Smooth muscle cell (in vitro differentiated cells): ENCODE measurements around the gene LRP2. TPM values are rescaled to one million over a fixed set of nuclear protein-coding genes. Genes with fewer than 3 reads are reported as not detected.

ENCODE experiments used
- DNase-seq: peaks from one replicate; lab custom pipeline; 2025; ENCODE audit not compliant: unreplicated experiment; lab: John Stamatoyannopoulos, UW
- H2AFZ ChIP-seq: fragments of 200-600 bp; sonication (generic); 2 replicates; pipeline ENCODE4 v1.6.0; 2016; ENCODE audit warnings: antibody characterized with exemption, low read depth, mild to moderate bottlenecking
- H3F3A ChIP-seq: fragments of 200-600 bp; sonication (generic); 2 replicates; pipeline ENCODE4 v1.6.0; 2017; ENCODE audit warnings: antibody characterized with exemption, low read depth
- H3K27ac ChIP-seq: fragments of 200-600 bp; sonication (generic); 2 replicates; pipeline ENCODE4 v1.5.1; 2016; ENCODE audit warnings: low read depth, mild to moderate bottlenecking
- H3K27me3 ChIP-seq: fragments of 200-600 bp; sonication (generic); 2 replicates; pipeline ENCODE4 v1.6.1; 2016; ENCODE audit warnings: low read depth, mild to moderate bottlenecking
- H3K36me3 ChIP-seq: fragments of 200-600 bp; sonication (generic); 2 replicates; pipeline ENCODE4 v1.5.1; 2016; ENCODE audit warnings: low read depth
- H3K4me1 ChIP-seq: fragments of 200-600 bp; sonication (generic); 2 replicates; pipeline ENCODE4 v1.5.1; 2016; ENCODE audit warnings: low read depth
- H3K4me2 ChIP-seq: fragments of 200-600 bp; sonication (generic); 2 replicates; pipeline ENCODE4 v1.6.0; 2016; ENCODE audit warnings: mild to moderate bottlenecking
- H3K4me3 ChIP-seq: fragments of 200-600 bp; sonication (generic); 2 replicates; pipeline ENCODE4 v1.5.1; 2016; ENCODE audit warnings: mild to moderate bottlenecking
- H3K79me2 ChIP-seq: fragments of 200-600 bp; sonication (generic); 2 replicates; pipeline ENCODE4 v1.6.0; 2016; ENCODE audit warnings: low read depth, mild to moderate bottlenecking
- H3K9ac ChIP-seq: fragments of 200-600 bp; sonication (generic); 2 replicates; pipeline ENCODE4 v1.6.0; 2016; ENCODE audit warnings: low read depth
- H3K9me3 ChIP-seq: fragments of 200-600 bp; sonication (generic); replicated peaks from 2 replicates; pipeline ENCODE4 v1.5.1; 2016; ENCODE audit warnings: low read depth
- H4K20me1 ChIP-seq: fragments of 200-600 bp; sonication (generic); 2 replicates; pipeline ENCODE4 v1.6.0; 2016; ENCODE audit warnings: low read depth
- WGBS: methylation state at CpG from one replicate; pipeline ENCODE4 v1.1.7; 2016; ENCODE audit warnings: low lambda C conversion rate; 5-methylcytosine and 5-hydroxymethylcytosine counted together
- polyA plus RNA-seq: library from polyadenylated mRNA; unstranded; fragments of >200 nt; fragmentation: Nextera tagmentation; extraction: Ambion mirVana; gene quantifications from 2 replicates; pipeline ENCODE4 v1.2.1, GENCODE V29; 2016
- total RNA-seq: library from RNA; depleted of rRNA; stranded (reverse); fragments of >200 nt; gene quantifications from 2 replicates; pipeline ENCODE4 v1.2.3, GENCODE V29; 2014
- TF ChIP-seq, protein P1 (sequence below): fragments of 200-600 bp; sonication (generic); IDR thresholded peaks from 2 replicates; pipeline ENCODE4 v1.5.1; 2017; ENCODE audit warnings: borderline replicate concordance, mild to moderate bottlenecking, antibody characterized with exemption; ENCODE audit not compliant: insufficient read depth, poor library complexity, severe bottlenecking

The LRP2 gene
- total and polyA plus RNA-seq, 2 experiments from 2014 or later = 2.7 TPM; not detected in 1

DNA sequence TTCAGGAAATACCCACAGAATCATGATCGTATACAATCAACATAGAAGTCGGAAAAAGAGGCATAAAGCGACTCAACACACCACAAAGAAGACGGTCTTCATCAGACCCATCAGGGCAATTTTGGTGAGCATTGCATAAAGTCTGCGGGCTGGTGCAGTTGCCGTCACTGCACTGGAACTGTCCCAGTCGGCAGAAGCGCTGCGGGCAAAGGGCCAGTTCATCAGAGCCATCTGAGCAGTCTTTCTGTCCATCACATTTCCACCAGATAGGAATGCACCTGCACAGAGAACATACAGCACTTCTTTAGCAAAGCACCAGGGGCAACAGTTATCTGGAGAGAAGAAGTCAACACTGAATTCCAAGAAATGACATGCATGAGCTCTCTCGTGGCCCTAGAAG lies 187.2 kb downstream of the LRP2 start:
- H3K4me2 ChIP-seq = no peak overlapping the region
- H4K20me1 ChIP-seq = no peaks in the 10 kb centered on the region
- H3K27ac ChIP-seq = no peak overlapping the region
- H3K36me3 ChIP-seq = no peaks in the 10 kb centered on the region
- H3K4me1 ChIP-seq = no peaks in the 10 kb centered on the region
- no peaks in the 10 kb centered on the region for H3K9me3 ChIP-seq
- no peak overlapping the region for H3K9ac ChIP-seq
- H3K27me3 ChIP-seq = peaks cover 11% of the 10 kb centered on the region
- H3F3A ChIP-seq = no peaks in the 10 kb centered on the region
- no peak overlapping the region for H3K4me3 ChIP-seq
- H3K79me2 ChIP-seq = no peaks in the 10 kb centered on the region
- 94% methylated on average over 10 of the region's 10 CpGs for WGBS
- no peak overlapping the region for H2AFZ ChIP-seq
- no peak for DNase-seq
- TF ChIP-seq, protein P1, sequence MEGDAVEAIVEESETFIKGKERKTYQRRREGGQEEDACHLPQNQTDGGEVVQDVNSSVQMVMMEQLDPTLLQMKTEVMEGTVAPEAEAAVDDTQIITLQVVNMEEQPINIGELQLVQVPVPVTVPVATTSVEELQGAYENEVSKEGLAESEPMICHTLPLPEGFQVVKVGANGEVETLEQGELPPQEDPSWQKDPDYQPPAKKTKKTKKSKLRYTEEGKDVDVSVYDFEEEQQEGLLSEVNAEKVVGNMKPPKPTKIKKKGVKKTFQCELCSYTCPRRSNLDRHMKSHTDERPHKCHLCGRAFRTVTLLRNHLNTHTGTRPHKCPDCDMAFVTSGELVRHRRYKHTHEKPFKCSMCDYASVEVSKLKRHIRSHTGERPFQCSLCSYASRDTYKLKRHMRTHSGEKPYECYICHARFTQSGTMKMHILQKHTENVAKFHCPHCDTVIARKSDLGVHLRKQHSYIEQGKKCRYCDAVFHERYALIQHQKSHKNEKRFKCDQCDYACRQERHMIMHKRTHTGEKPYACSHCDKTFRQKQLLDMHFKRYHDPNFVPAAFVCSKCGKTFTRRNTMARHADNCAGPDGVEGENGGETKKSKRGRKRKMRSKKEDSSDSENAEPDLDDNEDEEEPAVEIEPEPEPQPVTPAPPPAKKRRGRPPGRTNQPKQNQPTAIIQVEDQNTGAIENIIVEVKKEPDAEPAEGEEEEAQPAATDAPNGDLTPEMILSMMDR = no peak

- no peak overlapping the region for H2AFZ ChIP-seq
- H3K4me3 ChIP-seq = no peak overlapping the region
- no peak overlapping the region for H3K4me2 ChIP-seq
- H3K9ac ChIP-seq = no peak overlapping the region
- no peaks in the 10 kb centered on the region for H3F3A ChIP-seq
- DNase-seq = no peak
- no peaks in the 10 kb centered on the region for H3K9me3 ChIP-seq
- H3K79me2 ChIP-seq = no peaks in the 10 kb centered on the region
- H3K4me1 ChIP-seq = no peaks in the 10 kb centered on the region
- H4K20me1 ChIP-seq = no peaks in the 10 kb centered on the region
- 88% methylated on average over 9 of the region's 9 CpGs for WGBS
- TF ChIP-seq, protein P1 = no peak
- no peaks in the 10 kb centered on the region for H3K36me3 ChIP-seq
- no peak overlapping the region for H3K27ac ChIP-seq
- peaks cover 11% of the 10 kb centered on the region for H3K27me3 ChIP-seq
Measured at GRCh38 chr2:169173876-169174275, 188.5 kb downstream of the LRP2 start.

DNA sequence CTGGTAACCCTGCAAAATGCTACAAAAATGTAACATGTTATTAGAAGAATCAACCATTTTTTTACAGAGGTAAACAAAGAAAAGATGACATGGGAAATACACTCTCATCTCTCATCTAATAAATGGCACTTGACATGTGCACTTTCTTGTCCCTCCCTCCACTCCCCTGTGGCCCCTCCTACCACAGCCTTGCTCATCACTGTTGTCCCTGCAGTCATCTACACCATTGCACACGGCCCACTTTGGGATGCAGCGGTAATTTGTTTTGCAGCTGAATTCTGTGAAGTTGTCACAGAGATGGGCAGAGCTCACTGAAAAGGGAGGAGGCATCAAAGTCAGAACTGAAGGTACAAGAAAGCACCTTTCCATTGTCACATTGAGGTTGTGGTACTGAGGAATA lies 189.4 kb downstream of the LRP2 start:
- 81% methylated on average over 2 of the region's 2 CpGs for WGBS
- H3K4me3 ChIP-seq = no peak overlapping the region
- no peaks in the 10 kb centered on the region for H3K79me2 ChIP-seq
- no peaks in the 10 kb centered on the region for H4K20me1 ChIP-seq
- no peak overlapping the region for H3K27ac ChIP-seq
- no peak overlapping the region for H3K9ac ChIP-seq
- TF ChIP-seq, protein P1 = no peak
- H3F3A ChIP-seq = no peaks in the 10 kb centered on the region
- H2AFZ ChIP-seq = no peak overlapping the region
- H3K36me3 ChIP-seq = no peaks in the 10 kb centered on the region
- no peaks in the 10 kb centered on the region for H3K9me3 ChIP-seq
- H3K4me1 ChIP-seq = no peaks in the 10 kb centered on the region
- peaks cover 10% of the 10 kb centered on the region for H3K27me3 ChIP-seq
- no peak overlapping the region for H3K4me2 ChIP-seq
- no peak for DNase-seq

DNA sequence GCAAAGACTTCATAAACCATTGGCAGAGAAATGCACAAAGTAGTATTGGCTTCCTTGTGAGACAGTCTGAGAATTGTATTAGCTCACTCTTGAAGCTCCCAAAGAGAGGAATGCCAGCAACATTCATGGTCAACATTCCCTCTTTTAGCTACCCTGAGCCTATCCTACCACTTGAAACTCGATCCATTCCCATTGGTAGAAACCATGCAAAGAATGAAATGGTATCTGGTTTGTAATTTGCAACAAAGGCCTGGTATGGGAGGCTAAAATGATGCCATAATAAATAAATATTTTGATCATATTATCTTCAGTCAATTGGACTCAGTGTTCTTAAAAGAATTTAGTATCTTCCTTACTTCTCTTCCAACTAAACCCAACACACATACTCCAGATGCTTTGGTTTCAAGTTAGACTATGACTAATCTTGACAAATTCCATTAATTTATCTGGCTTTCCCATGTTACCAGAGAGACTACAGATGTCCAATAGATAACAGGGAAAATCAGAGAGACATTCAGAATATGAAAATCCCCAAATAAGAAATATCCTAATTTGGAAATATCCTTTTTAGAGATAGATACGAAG lies 190.1 kb downstream of the LRP2 start:
- Histone ChIP-seq H3K27ac (no peak overlapping the region), H4K20me1 (no peaks in the 10 kb centered on the region), H3K4me2 (no peak overlapping the region), H3K27me3 (peaks cover 7% of the 10 kb centered on the region), H3K36me3 (no peaks in the 10 kb centered on the region), H3K9ac (no peak overlapping the region), H3K79me2 (no peaks in the 10 kb centered on the region), H3K4me3 (no peak overlapping the region), H3K4me1 (no peaks in the 10 kb centered on the region), H3F3A (no peaks in the 10 kb centered on the region), H2AFZ (no peak overlapping the region), H3K9me3 (no peaks in the 10 kb centered on the region)
- no peak for DNase-seq
- WGBS = 89% methylated on average over 2 of the region's 2 CpGs
- TF ChIP-seq, protein P1 = no peak
